ENCODE measurements around the gene NOSTRIN. TPM values are rescaled to one million over a fixed set of nuclear protein-coding genes. Genes with fewer than 3 reads are reported as not detected.
A peak's percentile ranks its signal among the peaks of the same experiment; 100 is the strongest.
"Not testable (repeated sequence)": the region's sequence is repeated elsewhere in the genome, so short reads cannot be mapped to it uniquely, and the experiment has no call there.

Gene NOSTRIN
- total RNA-seq, 1 experiment from 2014 or later: 0.40 TPM

GRCh38 chr2:168854651-168855050 is 52.2 kb downstream of the NOSTRIN start:
- H3K4me3 ChIP-seq: no peak overlapping the region
- DNase-seq: no peak
- H3K36me3 ChIP-seq: peaks cover 38% of the 10 kb centered on the region
- H3K27me3 ChIP-seq: no peaks in the 10 kb centered on the region
- peaks cover 3% of the 10 kb centered on the region; the same call in 1 of the 2 replicates for H3K4me1 ChIP-seq
- H3K27ac ChIP-seq: no peak overlapping the region
- H3K9me3 ChIP-seq (replicated peaks): no peaks in the 10 kb centered on the region

GRCh38 chr2:168855601-168856000 is 53.2 kb downstream of the NOSTRIN start:
- no peak overlapping the region for H3K4me3 ChIP-seq
- H3K9me3 ChIP-seq (replicated peaks): no peaks in the 10 kb centered on the region
- no peak for DNase-seq
- no peaks in the 10 kb centered on the region for H3K27me3 ChIP-seq
- H3K27ac ChIP-seq: no peak overlapping the region
- H3K36me3 ChIP-seq: peaks cover 44% of the 10 kb centered on the region
- peaks cover 2% of the 10 kb centered on the region; the same call in 1 of the 2 replicates for H3K4me1 ChIP-seq

- no peak overlapping the region for H3K4me3 ChIP-seq
- H3K27me3 ChIP-seq: no peaks in the 10 kb centered on the region
- no peak for DNase-seq
- H3K36me3 ChIP-seq: peaks cover 53% of the 10 kb centered on the region
- no peaks in the 10 kb centered on the region for H3K4me1 ChIP-seq
- no peak overlapping the region for H3K27ac ChIP-seq
- no peaks in the 10 kb centered on the region for H3K9me3 ChIP-seq (replicated peaks)
These were observed 55.7 kb downstream of the NOSTRIN start for GRCh38 chr2:168858146-168858545.

- Histone ChIP-seq H3K9me3 (replicated peaks) (peaks cover 12% of the 10 kb centered on the region), H3K36me3 (peaks cover 61% of the 10 kb centered on the region)
- not testable (repeated sequence) for H3K4me3 ChIP-seq, H3K27me3 ChIP-seq, H3K4me1 ChIP-seq, DNase-seq, H3K27ac ChIP-seq
These were observed 64.7 kb downstream of the NOSTRIN start for GRCh38 chr2:168867164-168867563.

GRCh38 chr2:168870369-168870768 is 67.9 kb downstream of the NOSTRIN start:
- not testable (repeated sequence) for H3K4me3 ChIP-seq, H3K27me3 ChIP-seq, DNase-seq, H3K4me1 ChIP-seq, H3K27ac ChIP-seq
- Histone ChIP-seq H3K36me3 (peaks cover 55% of the 10 kb centered on the region), H3K9me3 (replicated peaks) (peaks cover 15% of the 10 kb centered on the region)

- Histone ChIP-seq H3K9me3 (replicated peaks) (peaks cover 15% of the 10 kb centered on the region), H3K36me3 (peaks cover 55% of the 10 kb centered on the region)
- not testable (repeated sequence) for H3K4me1 ChIP-seq, H3K27ac ChIP-seq, H3K27me3 ChIP-seq, H3K4me3 ChIP-seq, DNase-seq
These were observed 68.4 kb downstream of the NOSTRIN start for GRCh38 chr2:168870824-168871223.

- Histone ChIP-seq H3K4me3 (no peak overlapping the region), H3K27ac (no peak overlapping the region), H3K27me3 (no peaks in the 10 kb centered on the region), H3K4me1 (no peaks in the 10 kb centered on the region), H3K36me3 (peaks cover 68% of the 10 kb centered on the region), H3K9me3 (replicated peaks) (0 out of 2 replicates have a peak, but pooled peaks cover 8% of the 10 kb centered on the region)
- DNase-seq: no peak
These were observed 72.1 kb downstream of the NOSTRIN start for GRCh38 chr2:168874368-168875054.

GRCh38 chr2:168882163-168882562 is 79.7 kb downstream of the NOSTRIN start:
- not testable (repeated sequence) for H3K27me3 ChIP-seq; DNase-seq; H3K4me1 ChIP-seq; H3K9me3 ChIP-seq (replicated peaks); H3K4me3 ChIP-seq; H3K27ac ChIP-seq
- H3K36me3 ChIP-seq: peaks cover 56% of the 10 kb centered on the region

GRCh38 chr2:168884975-168885374 is 82.5 kb downstream of the NOSTRIN start:
- peak in 1 of 2 experiments; percentile 8 for DNase-seq
- H3K9me3 ChIP-seq (replicated peaks): no peaks in the 10 kb centered on the region
- peaks cover 53% of the 10 kb centered on the region for H3K36me3 ChIP-seq
- H3K4me3 ChIP-seq: no peak overlapping the region
- H3K4me1 ChIP-seq: 0 out of 2 replicates have a peak, but pooled peaks cover 2% of the 10 kb centered on the region
- no peaks in the 10 kb centered on the region for H3K27me3 ChIP-seq
- H3K27ac ChIP-seq: no peak overlapping the region

GRCh38 chr2:168889635-168890005 is 87.2 kb downstream of the NOSTRIN start:
- DNase-seq: peak in 1 of 2 experiments; percentile 17
- Histone ChIP-seq H3K9me3 (replicated peaks) (no peaks in the 10 kb centered on the region), H3K4me1 (0 out of 2 replicates have a peak, but pooled peaks cover 2% of the 10 kb centered on the region), H3K36me3 (peaks cover 29% of the 10 kb centered on the region), H3K4me3 (peak overlapping the region; percentile 83), H3K27ac (peak overlapping the region; percentile 80), H3K27me3 (no peaks in the 10 kb centered on the region)

GRCh38 chr2:168890006-168890782 is 87.8 kb downstream of the NOSTRIN start, which contains the start of gene SPC25:
Gene SPC25 (minus strand): TSS chr2:168890430. CDS start chr2:168889519, 911 bp downstream.
- Histone ChIP-seq H3K36me3 (peaks cover 23% of the 10 kb centered on the region), H3K27me3 (no peaks in the 10 kb centered on the region), H3K9me3 (replicated peaks) (no peaks in the 10 kb centered on the region), H3K4me3 (peak within 1 kb of the TSS; percentile 83), H3K27ac (peak within 1 kb of the TSS; percentile 80), H3K4me1 (0 out of 2 replicates have a peak, but pooled peaks cover 2% of the 10 kb centered on the region)
- DNase-seq: peak; percentile 95 to 97

GRCh38 chr2:168892327-168892726 is 89.9 kb downstream of the NOSTRIN start:
- H3K27ac ChIP-seq: no peak overlapping the region
- DNase-seq: no peak
- H3K27me3 ChIP-seq: no peaks in the 10 kb centered on the region
- no peak overlapping the region for H3K4me3 ChIP-seq
- H3K9me3 ChIP-seq (replicated peaks): no peaks in the 10 kb centered on the region
- 0 out of 2 replicates have a peak, but pooled peaks cover 2% of the 10 kb centered on the region for H3K4me1 ChIP-seq
- H3K36me3 ChIP-seq: peaks cover 11% of the 10 kb centered on the region

GRCh38 chr2:168894101-168894500 is 91.7 kb downstream of the NOSTRIN start:
- H3K36me3 ChIP-seq: no peaks in the 10 kb centered on the region

GRCh38 chr2:168894720-168895119 is 92.3 kb downstream of the NOSTRIN start:
- H3K4me3 ChIP-seq: no peak overlapping the region
- H3K9me3 ChIP-seq (replicated peaks): no peaks in the 10 kb centered on the region
- no peak overlapping the region for H3K27ac ChIP-seq
- no peaks in the 10 kb centered on the region for H3K27me3 ChIP-seq
- no peaks in the 10 kb centered on the region for H3K36me3 ChIP-seq
- no peaks in the 10 kb centered on the region for H3K4me1 ChIP-seq
- DNase-seq: no peak

More at GRCh38 chr2:168894101-168894500, 91.7 kb downstream of the NOSTRIN start:
- DNase-seq: no peak
- Histone ChIP-seq H3K4me1 (0 out of 2 replicates have a peak, but pooled peaks cover 1% of the 10 kb centered on the region), H3K4me3 (no peak overlapping the region), H3K27me3 (no peaks in the 10 kb centered on the region), H3K27ac (no peak overlapping the region), H3K9me3 (replicated peaks) (no peaks in the 10 kb centered on the region)

- Histone ChIP-seq H3K27me3 (no peaks in the 10 kb centered on the region), H3K9me3 (replicated peaks) (no peaks in the 10 kb centered on the region), H3K4me3 (no peak overlapping the region), H3K4me1 (no peaks in the 10 kb centered on the region), H3K27ac (no peak overlapping the region), H3K36me3 (no peaks in the 10 kb centered on the region)
- no peak for DNase-seq
These were observed 93.3 kb downstream of the NOSTRIN start for GRCh38 chr2:168895771-168896170.

Data from SJCRH30 (cell line).